ENCODE data around the gene P2RX7.

P2RX7 gene

GRCh38 chr12:121217063-121217462 is 84.4 kb downstream of the P2RX7 start:
- no peak for TF ChIP-seq CTCF (IDR thresholded peaks at IDR 0.05; ENCODE audit: low read length)
- TF ChIP-seq EZH2 (optimal IDR thresholded peaks at IDR 0.05; ENCODE audit: low read depth, low read length), result no peak
- TF ChIP-seq EZH2phosphoT487 (IDR thresholded peaks at IDR 0.05; ENCODE audit: low read length), result no peak
- Histone ChIP-seq H3K9me2 (replicated peaks; ENCODE audit: insufficient read depth, low read length) (no peaks in the 10 kb centered on the region), H3K27me3 (replicated peaks; ENCODE audit: insufficient read depth, low read length) (no peaks in the 10 kb centered on the region), H3K27ac (ENCODE audit: low read length) (no peak overlapping the region), H4K20me1 (ENCODE audit: insufficient read depth, low read length) (no peaks in the 10 kb centered on the region), H2AFZ (ENCODE audit: low read length) (no peak overlapping the region), H3K4me3 (ENCODE audit: low read length) (no peak overlapping the region), H3K36me3 (replicated peaks; ENCODE audit: insufficient read depth, low read length) (no peaks in the 10 kb centered on the region), H3K9ac (ENCODE audit: low read length) (no peak overlapping the region), H3K9me3 (replicated peaks; ENCODE audit: insufficient read depth, low read length) (no peaks in the 10 kb centered on the region), H3K79me2 (ENCODE audit: low read length) (peaks cover 14% of the 10 kb centered on the region; the same call in 1 of the 2 replicates), H3F3A (ENCODE audit: insufficient read depth, low read length) (peaks cover 9% of the 10 kb centered on the region), H3K4me2 (ENCODE audit: low read depth, low read length) (no peak overlapping the region), H3K4me1 (ENCODE audit: low read length) (peaks cover 9% of the 10 kb centered on the region)
- no peak for DNase-seq

- no peak overlapping the region for H3K9ac ChIP-seq (ENCODE audit: low read length)
- no peak overlapping the region for H3K27ac ChIP-seq (ENCODE audit: low read length)
- no peak overlapping the region for H3K4me2 ChIP-seq (ENCODE audit: low read depth, low read length)
- no peaks in the 10 kb centered on the region for H3K9me3 ChIP-seq (replicated peaks; ENCODE audit: insufficient read depth, low read length)
- H2AFZ ChIP-seq (ENCODE audit: low read length), result no peak overlapping the region
- no peak for DNase-seq
- no peaks in the 10 kb centered on the region for H4K20me1 ChIP-seq (ENCODE audit: insufficient read depth, low read length)
- H3F3A ChIP-seq (ENCODE audit: insufficient read depth, low read length), result peaks cover 9% of the 10 kb centered on the region
- H3K36me3 ChIP-seq (replicated peaks; ENCODE audit: insufficient read depth, low read length), result no peaks in the 10 kb centered on the region
- no peak overlapping the region for H3K4me3 ChIP-seq (ENCODE audit: low read length)
- no peaks in the 10 kb centered on the region for H3K27me3 ChIP-seq (replicated peaks; ENCODE audit: insufficient read depth, low read length)
- H3K9me2 ChIP-seq (replicated peaks; ENCODE audit: insufficient read depth, low read length), result no peaks in the 10 kb centered on the region
- peaks cover 14% of the 10 kb centered on the region; the same call in 1 of the 2 replicates for H3K79me2 ChIP-seq (ENCODE audit: low read length)
- TF ChIP-seq EZH2 (optimal IDR thresholded peaks at IDR 0.05; ENCODE audit: low read depth, low read length) (no peak), EZH2phosphoT487 (IDR thresholded peaks at IDR 0.05; ENCODE audit: low read length) (no peak), CTCF (IDR thresholded peaks at IDR 0.05; ENCODE audit: low read length) (no peak)
- peaks cover 9% of the 10 kb centered on the region for H3K4me1 ChIP-seq (ENCODE audit: low read length)
These were observed 85.1 kb downstream of the P2RX7 start for GRCh38 chr12:121217761-121218160.

GRCh38 chr12:121218588-121219352 is 86.1 kb downstream of the P2RX7 start:
- Histone ChIP-seq H3K4me1 (ENCODE audit: low read length) (peaks cover 9% of the 10 kb centered on the region), H3K79me2 (ENCODE audit: low read length) (0 out of 2 replicates have a peak, but pooled peaks cover 6% of the 10 kb centered on the region), H3F3A (ENCODE audit: insufficient read depth, low read length) (peaks cover 9% of the 10 kb centered on the region), H3K27ac (ENCODE audit: low read length) (no peak overlapping the region), H3K9me3 (replicated peaks; ENCODE audit: insufficient read depth, low read length) (no peaks in the 10 kb centered on the region), H2AFZ (ENCODE audit: low read length) (no peak overlapping the region), H3K36me3 (replicated peaks; ENCODE audit: insufficient read depth, low read length) (no peaks in the 10 kb centered on the region), H3K9ac (ENCODE audit: low read length) (no peak overlapping the region), H3K4me3 (ENCODE audit: low read length) (no peak overlapping the region), H3K27me3 (replicated peaks; ENCODE audit: insufficient read depth, low read length) (no peaks in the 10 kb centered on the region), H4K20me1 (ENCODE audit: insufficient read depth, low read length) (no peaks in the 10 kb centered on the region), H3K4me2 (ENCODE audit: low read depth, low read length) (no peak overlapping the region), H3K9me2 (replicated peaks; ENCODE audit: insufficient read depth, low read length) (no peaks in the 10 kb centered on the region)
- TF ChIP-seq EZH2phosphoT487 (IDR thresholded peaks at IDR 0.05; ENCODE audit: low read length) (no peak), CTCF (IDR thresholded peaks at IDR 0.05; ENCODE audit: low read length) (no peak), EZH2 (optimal IDR thresholded peaks at IDR 0.05; ENCODE audit: low read depth, low read length) (no peak)
- no peak for DNase-seq
